Measurements from ENCODE around the gene EPX.

The EPX gene

DNA sequence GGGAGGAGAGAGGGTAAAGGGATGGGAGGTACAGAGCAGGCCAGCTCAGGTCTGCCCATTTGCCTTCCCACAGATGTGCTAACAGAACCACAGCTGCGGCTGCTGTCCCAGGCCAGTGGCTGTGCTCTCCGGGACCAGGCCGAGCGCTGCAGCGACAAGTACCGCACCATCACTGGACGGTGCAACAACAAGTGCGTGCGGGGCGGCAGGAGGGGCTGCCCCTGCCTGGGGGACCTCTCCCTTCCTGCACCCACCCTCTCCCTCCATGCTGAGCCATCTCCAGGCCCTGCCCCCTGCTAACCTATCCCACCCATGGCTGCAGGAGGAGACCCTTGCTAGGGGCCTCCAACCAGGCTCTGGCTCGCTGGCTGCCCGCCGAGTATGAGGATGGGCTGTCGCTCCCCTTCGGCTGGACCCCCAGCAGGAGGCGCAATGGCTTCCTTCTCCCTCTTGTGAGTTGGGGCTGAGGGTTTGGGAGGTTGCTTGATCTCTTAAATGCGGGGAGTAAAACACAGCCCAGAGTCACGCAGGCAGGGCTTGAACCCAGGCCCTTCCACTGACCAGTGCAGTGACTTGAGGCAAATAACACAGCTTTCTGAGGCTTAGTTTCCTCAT lies 1.2 kb downstream of the EPX start:
- no peak for DNase-seq (ENCODE audit: insufficient read length, low spot score)
- no peak for TF ChIP-seq POLR2A (IDR thresholded peaks at IDR 0.05; ENCODE audit: low read depth, low read length)
- FAIRE-seq = no peak

DNA sequence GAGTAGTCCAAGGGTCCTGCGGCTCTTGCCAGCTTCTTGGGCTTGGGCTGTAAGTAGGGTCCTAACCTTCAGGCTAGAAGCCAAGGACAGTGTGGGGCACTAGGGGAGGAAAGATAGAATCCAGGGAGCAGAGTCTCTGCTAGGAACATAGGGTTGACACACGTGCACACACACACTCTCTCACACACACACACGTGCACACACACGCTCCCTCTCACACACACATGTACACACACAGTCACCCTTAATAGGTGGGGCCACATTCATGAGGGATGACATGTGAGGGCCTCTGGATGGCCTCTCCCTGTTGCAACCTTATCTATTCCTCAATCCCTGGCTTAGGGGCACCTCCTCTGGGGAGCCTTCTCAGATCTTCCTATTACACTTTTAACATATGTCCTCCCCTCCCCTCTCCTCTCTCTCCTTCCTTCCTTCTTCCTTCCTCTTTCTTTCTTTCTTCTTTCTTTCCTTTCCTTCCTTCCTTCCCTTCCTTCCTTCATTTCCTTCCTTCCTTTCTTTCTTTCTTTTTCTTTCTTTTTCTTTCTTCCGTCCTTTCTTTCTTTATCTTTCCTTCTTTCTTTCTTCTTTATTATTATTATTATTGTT lies 3.1 kb downstream of the EPX start:
- no peak for FAIRE-seq
- no peak for TF ChIP-seq POLR2A (IDR thresholded peaks at IDR 0.05; ENCODE audit: low read depth, low read length)
- no peak for DNase-seq (ENCODE audit: insufficient read length, low spot score)

DNA sequence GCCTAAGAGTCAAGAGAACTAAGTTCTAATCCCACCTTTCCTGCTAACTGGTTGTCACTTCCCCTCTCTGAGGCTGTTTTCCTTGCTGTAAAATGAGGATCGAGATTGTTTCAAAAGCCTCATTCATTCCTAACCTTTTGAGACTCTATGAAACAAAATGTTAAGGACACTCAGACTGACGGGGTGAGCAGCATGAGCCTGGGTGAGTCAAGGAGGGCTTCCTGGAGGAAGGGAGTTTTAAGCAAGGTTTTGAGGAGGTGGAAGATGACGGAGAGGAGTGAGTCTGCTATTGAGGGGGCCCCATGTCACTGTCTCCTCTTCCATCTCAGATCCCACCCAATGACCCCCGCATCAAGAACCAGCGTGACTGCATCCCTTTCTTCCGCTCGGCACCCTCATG lies 4.1 kb downstream of the EPX start:
- FAIRE-seq (no peak), DNase-seq (ENCODE audit: insufficient read length, low spot score) (no peak)
- no peak for TF ChIP-seq POLR2A (IDR thresholded peaks at IDR 0.05; ENCODE audit: low read depth, low read length)

DNA sequence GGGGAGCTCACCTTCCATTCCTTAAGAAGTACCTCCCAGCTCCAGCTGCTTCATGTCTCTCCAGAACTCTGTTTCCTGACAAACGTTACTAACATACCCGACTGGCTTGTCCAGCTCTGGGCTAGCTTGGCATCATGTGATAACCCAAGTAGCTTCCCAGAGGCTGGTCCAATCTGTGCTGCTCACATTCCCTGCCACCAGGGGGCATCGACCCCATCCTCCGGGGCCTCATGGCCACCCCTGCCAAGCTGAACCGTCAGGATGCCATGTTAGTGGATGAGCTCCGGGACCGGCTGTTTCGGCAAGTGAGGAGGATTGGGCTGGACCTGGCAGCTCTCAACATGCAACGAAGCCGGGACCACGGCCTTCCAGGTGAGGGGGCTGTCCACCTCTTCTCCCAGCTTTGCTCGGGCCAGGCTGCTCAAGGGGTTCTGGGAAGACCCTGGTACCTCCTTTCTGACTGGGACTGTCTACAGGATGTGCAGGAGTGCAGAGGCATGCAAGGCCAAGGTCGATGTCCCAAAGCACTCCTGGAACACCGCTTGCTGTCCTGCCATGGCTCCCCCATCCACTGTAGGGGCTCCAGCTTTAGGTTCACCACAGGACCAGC lies 7.6 kb downstream of the EPX start:
- no peak for FAIRE-seq
- TF ChIP-seq POLR2A (IDR thresholded peaks at IDR 0.05; ENCODE audit: low read depth, low read length) = no peak
- peak; percentile 68 for DNase-seq (ENCODE audit: insufficient read length, low spot score)

DNA sequence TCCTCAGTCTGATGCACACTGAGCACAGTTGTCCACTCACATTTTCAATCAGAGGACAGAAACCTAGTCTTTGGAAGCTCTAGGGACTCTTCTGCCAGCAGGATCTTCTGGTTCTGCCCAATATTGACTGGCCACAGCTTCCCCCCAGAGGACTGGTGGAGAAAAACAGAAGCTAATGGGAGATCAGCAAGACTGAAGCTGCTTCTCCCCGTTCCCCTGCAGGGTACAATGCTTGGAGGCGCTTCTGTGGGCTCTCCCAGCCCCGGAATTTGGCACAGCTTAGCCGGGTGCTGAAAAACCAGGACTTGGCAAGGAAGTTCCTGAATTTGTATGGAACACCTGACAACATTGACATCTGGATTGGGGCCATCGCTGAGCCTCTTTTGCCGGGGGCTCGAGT lies 10.3 kb downstream of the EPX start:
- FAIRE-seq = no peak
- TF ChIP-seq POLR2A (IDR thresholded peaks at IDR 0.05; ENCODE audit: low read depth, low read length) = no peak
- DNase-seq (ENCODE audit: insufficient read length, low spot score) = no peak

DNA sequence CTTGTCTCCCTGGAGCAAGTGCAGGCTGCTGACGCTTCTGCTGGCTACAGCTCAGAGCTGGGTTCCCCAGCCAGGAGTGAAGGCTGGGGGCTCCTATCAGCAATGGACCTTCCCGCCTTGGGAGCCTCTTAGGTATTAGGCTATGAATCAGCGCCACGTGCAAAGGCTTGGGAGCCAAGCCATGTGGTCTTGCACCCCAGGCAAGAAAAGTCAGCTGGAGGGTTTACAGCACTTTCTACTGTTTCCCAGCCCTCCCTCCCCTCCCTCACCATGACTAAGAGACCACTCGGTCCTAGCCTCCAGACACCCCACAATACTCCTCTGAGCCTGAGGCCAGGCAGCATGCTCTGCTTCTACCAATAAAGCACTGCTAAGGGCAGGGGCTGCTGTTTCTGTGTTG lies 12.3 kb downstream of the EPX start:
- FAIRE-seq = no peak

DNA sequence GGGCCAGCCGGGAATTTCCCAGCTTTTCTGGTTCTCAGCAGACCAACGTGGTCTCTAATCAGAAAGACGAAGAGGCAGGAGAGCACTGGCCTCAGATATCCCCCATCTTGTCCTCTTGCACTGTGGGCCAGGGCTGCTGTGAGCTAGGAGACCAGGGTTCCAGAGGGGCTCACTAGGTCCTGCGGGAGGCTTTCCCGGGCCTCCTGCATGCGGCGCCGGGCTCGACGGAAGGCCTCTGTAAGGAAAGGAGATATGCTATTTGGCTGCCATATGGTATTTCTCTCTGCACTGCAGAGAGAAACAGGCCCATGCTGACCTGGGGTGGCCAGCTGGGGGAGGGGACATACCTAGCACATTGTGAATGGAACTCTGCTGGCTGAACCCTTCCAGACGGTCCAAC lies 13.4 kb downstream of the EPX start:
- no peak for TF ChIP-seq POLR2A (IDR thresholded peaks at IDR 0.05; ENCODE audit: low read depth, low read length)
- FAIRE-seq (no peak), DNase-seq (ENCODE audit: insufficient read length, low spot score) (no peak)

More for the DNA sequence above, 12.3 kb downstream of the EPX start:
- TF ChIP-seq POLR2A (IDR thresholded peaks at IDR 0.05; ENCODE audit: low read depth, low read length) = no peak
- DNase-seq (ENCODE audit: insufficient read length, low spot score) = no peak

DNA sequence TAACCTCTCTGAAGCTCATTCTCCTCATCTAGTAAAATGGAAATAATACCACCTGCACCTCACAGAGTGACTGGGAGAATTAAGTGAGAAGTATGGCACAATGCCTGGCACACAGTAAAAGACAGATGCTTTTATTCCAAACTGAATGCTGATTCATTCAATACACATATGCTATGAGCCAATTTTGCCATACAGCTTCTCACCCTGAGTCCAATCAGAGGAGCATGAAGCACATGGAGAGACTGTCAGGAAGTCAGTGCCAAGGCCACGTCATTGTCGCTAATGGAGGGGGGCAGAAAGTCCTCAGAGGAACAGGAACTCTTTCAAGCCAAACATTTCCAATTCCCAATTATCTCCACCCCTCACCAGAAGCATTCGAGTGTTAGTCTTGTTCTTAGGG lies 14.9 kb downstream of the EPX start:
- FAIRE-seq (no peak), DNase-seq (ENCODE audit: insufficient read length, low spot score) (no peak)
- TF ChIP-seq POLR2A (IDR thresholded peaks at IDR 0.05; ENCODE audit: low read depth, low read length) = no peak

DNA sequence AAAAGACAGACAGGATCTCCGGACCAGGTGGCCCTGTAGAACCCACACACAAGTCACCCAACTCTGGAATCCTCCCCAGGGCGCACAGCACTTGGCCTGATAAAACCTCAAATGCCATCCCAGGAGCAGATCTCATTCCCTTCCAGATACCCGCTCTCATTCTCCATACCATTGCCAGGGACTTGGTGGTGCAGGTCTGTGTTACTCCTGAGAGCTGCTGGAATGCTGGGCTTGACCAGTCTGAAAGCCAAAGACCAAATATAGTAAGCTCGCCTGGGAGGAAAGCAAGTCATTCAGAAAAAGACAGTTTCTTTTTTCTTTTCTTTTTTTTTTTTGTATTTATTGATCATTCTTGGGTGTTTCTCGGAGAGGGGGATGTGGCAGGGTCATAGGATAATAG lies 15.8 kb downstream of the EPX start:
- no peak for TF ChIP-seq POLR2A (IDR thresholded peaks at IDR 0.05; ENCODE audit: low read depth, low read length)
- DNase-seq (ENCODE audit: insufficient read length, low spot score) = no peak
- FAIRE-seq = no peak

DNA sequence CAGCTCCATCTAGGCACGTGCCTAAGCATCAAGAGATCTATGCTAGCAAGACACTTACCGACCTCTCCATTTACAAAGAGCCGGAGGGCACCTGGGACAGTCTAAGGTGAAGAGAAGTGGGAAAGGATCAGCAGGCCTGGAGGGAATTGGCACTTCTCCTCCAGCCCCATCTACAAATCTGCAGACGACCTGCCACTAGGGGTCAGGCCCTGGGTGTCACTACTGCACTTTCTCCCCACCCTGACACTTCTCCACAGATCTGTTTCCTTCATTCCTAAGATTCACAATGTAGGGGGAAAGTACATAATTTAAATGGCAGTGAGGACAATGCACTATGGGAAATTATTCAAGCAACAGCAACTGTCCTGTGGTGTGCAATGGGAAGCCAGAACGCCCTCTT lies 18.4 kb downstream of the EPX start:
- DNase-seq (ENCODE audit: insufficient read length, low spot score) (no peak), FAIRE-seq (no peak)

DNA sequence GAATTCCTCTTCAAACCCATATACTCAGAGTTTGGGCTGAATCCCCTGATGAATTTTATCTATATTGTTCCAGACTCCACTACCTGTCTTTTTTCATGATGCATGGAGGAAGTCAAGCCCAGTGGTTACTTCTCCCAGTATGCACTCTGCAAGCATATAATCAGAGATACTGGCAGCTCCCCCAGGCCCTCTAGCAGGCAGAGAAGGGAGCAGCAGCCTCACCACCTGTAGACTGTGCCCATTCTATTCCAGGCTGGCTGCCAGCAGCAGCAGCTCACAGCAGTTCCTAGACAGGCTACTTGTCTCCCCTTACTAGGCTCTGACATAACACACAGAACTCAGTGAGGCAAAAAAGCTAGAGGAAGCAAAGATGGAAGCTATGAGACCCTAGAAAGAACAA lies 23.2 kb downstream of the EPX start:
- no peak for DNase-seq (ENCODE audit: insufficient read length, low spot score)
- no peak for TF ChIP-seq POLR2A (IDR thresholded peaks at IDR 0.05; ENCODE audit: low read depth, low read length)
- FAIRE-seq = no peak

More for the DNA sequence above, 18.4 kb downstream of the EPX start:
- no peak for TF ChIP-seq POLR2A (IDR thresholded peaks at IDR 0.05; ENCODE audit: low read depth, low read length)

DNA sequence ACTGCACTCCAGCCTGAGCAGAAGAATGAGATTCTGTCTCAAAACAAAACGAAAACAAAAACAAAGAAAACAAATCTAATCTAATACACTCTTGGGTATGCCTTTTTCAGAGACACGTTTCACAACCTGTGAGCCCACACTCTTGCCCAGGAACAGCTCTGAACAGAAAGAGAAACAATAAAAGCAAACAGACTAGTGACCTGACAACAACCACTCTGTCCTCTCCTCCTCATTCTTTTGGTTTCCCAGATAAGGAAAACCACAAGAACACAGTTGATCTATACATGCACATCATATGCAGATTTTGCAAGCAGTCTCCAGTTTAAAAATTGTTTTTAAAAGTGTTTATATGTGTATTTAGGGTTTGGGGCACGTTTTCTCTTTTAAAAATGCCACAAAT lies 25.2 kb downstream of the EPX start:
- FAIRE-seq = no peak

DNA sequence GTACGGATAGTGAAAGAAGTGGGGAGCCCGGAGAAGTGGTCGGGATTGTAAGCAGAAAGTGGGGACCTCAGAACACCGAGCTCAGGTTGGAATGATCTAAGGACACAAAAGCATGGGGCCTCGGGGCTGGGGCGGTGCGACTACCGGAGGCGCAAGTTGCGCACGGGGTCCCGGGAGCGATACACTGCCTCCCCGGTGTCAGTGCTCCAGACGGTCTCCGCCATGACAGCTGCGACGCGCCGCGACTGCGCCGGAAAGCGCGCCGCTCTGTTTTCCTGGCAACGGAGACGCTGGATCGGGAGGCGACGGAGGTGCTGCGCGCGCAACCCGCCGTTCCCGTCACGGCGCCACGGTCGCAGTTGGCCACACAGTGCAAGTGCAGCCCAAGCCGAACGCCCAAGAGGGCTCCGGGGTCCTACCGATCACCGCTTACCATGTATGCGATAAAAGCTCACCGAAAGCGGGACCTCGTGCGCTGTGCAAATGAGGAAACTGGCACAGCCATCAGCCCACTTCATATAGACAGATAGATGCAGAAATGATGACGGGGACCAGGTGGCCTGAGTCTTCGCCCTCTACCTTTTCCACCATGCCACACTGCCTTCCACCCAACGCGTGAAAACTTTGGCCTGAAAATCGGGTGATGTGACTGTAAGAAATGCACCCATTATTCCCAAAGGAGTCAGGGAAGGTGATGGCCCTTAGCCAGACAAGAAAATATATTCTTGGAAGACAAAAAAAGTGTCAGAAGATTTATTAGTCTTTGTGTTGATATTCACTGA lies 26.7 kb downstream of the EPX start, which contains the start of gene MKS1:
Gene MKS1 (minus strand): TSS at position 249 of the 782 bp plus-strand sequence. CDS start 25 bp downstream, at position 224.
- peak; percentile 90 for FAIRE-seq
- peak; percentile 96 for TF ChIP-seq POLR2A (IDR thresholded peaks at IDR 0.05; ENCODE audit: low read depth, low read length)
- DNase-seq (ENCODE audit: insufficient read length, low spot score) = peak; percentile 99

More for the DNA sequence above, 25.2 kb downstream of the EPX start:
- TF ChIP-seq POLR2A (IDR thresholded peaks at IDR 0.05; ENCODE audit: low read depth, low read length) = no peak
- DNase-seq (ENCODE audit: insufficient read length, low spot score) = no peak

DNA sequence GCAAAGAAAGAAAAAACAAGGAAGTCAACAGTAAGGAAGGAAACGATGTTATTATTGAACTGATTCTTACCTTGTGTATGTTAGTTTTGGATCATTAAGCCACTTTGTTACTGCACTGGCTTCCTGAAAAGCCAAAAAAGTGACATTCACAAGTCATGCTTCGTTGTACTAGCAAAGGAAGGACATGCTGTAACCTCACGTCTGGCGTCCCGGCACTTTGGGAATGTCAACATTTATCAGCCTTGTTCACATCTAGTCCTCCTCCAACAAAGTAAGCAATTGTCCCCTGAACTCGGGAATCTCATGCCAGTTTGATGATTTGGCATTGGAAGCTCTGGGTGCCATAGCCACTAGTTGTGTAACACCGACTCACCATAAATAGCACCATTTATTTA lies 27.3 kb downstream of the EPX start:
- no peak for TF ChIP-seq POLR2A (IDR thresholded peaks at IDR 0.05; ENCODE audit: low read depth, low read length)
- FAIRE-seq = peak; percentile 15
- no peak for DNase-seq (ENCODE audit: insufficient read length, low spot score)
